Neural cell (in vitro differentiated cells): ENCODE data around the gene CEP97.

ENCODE experiments used
- CTCF ChIP-seq: fragments of 450-650 bp; IDR thresholded peaks from 2 replicates; pipeline ENCODE4 v1.5.1; 2014; ENCODE audit warnings: antibody characterized with exemption, mild to moderate bottlenecking, moderate library complexity; ENCODE audit not compliant: poor library complexity, severe bottlenecking
- EZH2 ChIP-seq: fragments of 200-600, 300-800 bp; shearing (Covaris generic), sonication (generic); IDR thresholded peaks from 2 replicates; pipeline ENCODE4 v1.6.1; 2014; ENCODE audit warnings: antibody characterized with exemption, low read length, borderline replicate concordance, mild to moderate bottlenecking; ENCODE audit not compliant: insufficient read depth, poor library complexity, severe bottlenecking
- MXI1 ChIP-seq: fragments of 450-650 bp; conservative IDR thresholded peaks from 2 replicates; pipeline ENCODE4 v1.6.1; 2014; ENCODE audit warnings: antibody characterized with exemption, mild to moderate bottlenecking; ENCODE audit not compliant: poor library complexity, severe bottlenecking
- POLR2AphosphoS5 ChIP-seq: IDR thresholded peaks from 2 replicates; pipeline ENCODE4 v1.6.1; 2012
- REST ChIP-seq: IDR thresholded peaks from 2 replicates; pipeline ENCODE4 v1.6.1; 2012; ENCODE audit warnings: borderline replicate concordance

GRCh38 chr3:101685870-101686307 is 38.5 kb upstream of the CEP97 start:
- TF ChIP-seq CTCF (no peak), POLR2AphosphoS5 (no peak), EZH2 (no peak), MXI1 (no peak), REST (no peak)
